ENCODE measurements around the gene RAB22A. TPM values are rescaled to one million over a fixed set of nuclear protein-coding genes. Genes with fewer than 3 reads are reported as not detected.

RAB22A gene
- total RNA-seq, 2 donors from 2014 or later, result 8.4 to 11.6 TPM

DNA sequence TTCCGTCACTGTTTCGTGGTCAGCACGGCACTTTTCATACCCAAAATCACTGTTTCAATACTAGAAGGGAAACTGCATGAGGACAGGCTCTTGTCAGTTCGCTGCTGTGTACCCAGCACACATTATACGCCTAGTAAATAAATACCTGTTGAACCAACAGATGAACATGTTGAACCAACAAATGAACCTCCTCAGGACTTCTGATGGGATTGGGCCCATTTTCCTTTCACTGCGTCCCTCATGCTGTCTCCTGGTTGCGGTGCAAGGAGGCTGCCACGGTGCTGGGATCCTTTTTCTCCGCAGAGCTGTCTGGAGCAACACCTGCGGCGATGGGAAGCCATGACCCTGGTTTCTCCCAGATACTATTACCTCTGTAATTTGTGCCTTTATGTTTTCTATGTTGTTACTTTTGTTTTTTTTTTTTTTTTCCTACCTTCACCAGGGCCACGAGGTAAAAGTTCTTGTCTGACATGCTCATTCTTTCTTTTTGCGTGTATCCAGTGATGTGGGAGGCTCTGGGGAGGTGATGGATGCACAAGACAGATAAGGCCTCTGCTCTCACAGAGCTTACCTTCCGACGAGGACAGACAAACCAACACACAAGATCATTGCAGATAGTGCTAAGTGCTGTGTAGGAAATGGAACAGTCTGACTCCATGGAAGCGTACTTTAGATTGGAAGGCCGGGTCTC, 80.6 kb downstream of the RAB22A start:
- H3K9me3 ChIP-seq (ENCODE audit: control insufficient read depth, low read length), result no peaks in the 10 kb centered on the region
- H3K27me3 ChIP-seq (ENCODE audit: control insufficient read depth, insufficient read depth, low read length, poor library complexity, severe bottlenecking), result no peaks in the 10 kb centered on the region
- no peak for DNase-seq
- peaks cover 27% of the 10 kb centered on the region for H3K36me3 ChIP-seq (ENCODE audit: control insufficient read depth, insufficient read depth, low read length)
- Mint-ChIP-seq H3K27ac (peak overlapping the region; percentile 81), H3K36me3 (ENCODE audit: low read depth) (peaks cover 30% of the 10 kb centered on the region), H3K4me1 (peaks cover 27% of the 10 kb centered on the region), H3K9me3 (peaks cover 2% of the 10 kb centered on the region), H3K27me3 (ENCODE audit: insufficient read depth) (no peaks in the 10 kb centered on the region), H3K4me3 (peak overlapping the region; percentile 72)
- H3K27ac ChIP-seq (ENCODE audit: low read depth, low read length), result no peak overlapping the region
- H3K4me1 ChIP-seq (ENCODE audit: control insufficient read depth, insufficient read depth, low read length), result peaks cover 4% of the 10 kb centered on the region
- TF ChIP-seq, protein P1, sequence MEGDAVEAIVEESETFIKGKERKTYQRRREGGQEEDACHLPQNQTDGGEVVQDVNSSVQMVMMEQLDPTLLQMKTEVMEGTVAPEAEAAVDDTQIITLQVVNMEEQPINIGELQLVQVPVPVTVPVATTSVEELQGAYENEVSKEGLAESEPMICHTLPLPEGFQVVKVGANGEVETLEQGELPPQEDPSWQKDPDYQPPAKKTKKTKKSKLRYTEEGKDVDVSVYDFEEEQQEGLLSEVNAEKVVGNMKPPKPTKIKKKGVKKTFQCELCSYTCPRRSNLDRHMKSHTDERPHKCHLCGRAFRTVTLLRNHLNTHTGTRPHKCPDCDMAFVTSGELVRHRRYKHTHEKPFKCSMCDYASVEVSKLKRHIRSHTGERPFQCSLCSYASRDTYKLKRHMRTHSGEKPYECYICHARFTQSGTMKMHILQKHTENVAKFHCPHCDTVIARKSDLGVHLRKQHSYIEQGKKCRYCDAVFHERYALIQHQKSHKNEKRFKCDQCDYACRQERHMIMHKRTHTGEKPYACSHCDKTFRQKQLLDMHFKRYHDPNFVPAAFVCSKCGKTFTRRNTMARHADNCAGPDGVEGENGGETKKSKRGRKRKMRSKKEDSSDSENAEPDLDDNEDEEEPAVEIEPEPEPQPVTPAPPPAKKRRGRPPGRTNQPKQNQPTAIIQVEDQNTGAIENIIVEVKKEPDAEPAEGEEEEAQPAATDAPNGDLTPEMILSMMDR (conservative IDR thresholded peaks at IDR 0.05), result no peak
- peak overlapping the region; percentile 74 for H3K9ac ChIP-seq (ENCODE audit: extremely low read depth, low read length, poor library complexity, severe bottlenecking)
- 81 to 86% methylated on average over 10 to 17 of the region's 17 CpGs for WGBS, 2 experiments (ENCODE audit: insufficient coverage in 1 of 2, insufficient read length in 1 of 2)
- H3K4me3 ChIP-seq (ENCODE audit: low read length), result peak overlapping the region; percentile 93

DNA sequence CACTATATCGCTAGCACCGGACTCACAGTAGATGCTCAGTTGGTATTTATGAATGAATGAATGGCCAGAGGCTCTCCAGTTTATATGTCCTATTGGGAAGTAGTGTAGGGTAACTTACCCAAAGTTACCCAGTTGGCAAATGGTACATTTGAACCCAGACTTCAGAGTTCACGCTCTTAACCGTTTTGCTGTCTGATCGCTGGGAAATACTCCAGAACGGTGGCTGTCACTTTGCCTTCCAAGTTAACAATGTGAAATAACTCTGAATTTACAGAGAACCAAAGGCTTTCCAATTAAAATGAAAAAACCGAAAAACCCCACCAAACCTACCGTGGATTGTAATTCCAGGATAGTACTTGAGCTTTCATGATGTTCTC, 81.1 kb downstream of the RAB22A start:
- Histone ChIP-seq H3K27me3 (ENCODE audit: control insufficient read depth, insufficient read depth, low read length, poor library complexity, severe bottlenecking) (no peaks in the 10 kb centered on the region), H3K27ac (ENCODE audit: low read depth, low read length) (no peak overlapping the region), H3K9me3 (ENCODE audit: control insufficient read depth, low read length) (no peaks in the 10 kb centered on the region), H3K4me3 (ENCODE audit: low read length) (peak overlapping the region; percentile 93), H3K36me3 (ENCODE audit: control insufficient read depth, insufficient read depth, low read length) (peaks cover 27% of the 10 kb centered on the region), H3K9ac (ENCODE audit: extremely low read depth, low read length, poor library complexity, severe bottlenecking) (no peak overlapping the region), H3K4me1 (ENCODE audit: control insufficient read depth, insufficient read depth, low read length) (peaks cover 8% of the 10 kb centered on the region)
- no peaks in the 10 kb centered on the region for H3K27me3 Mint-ChIP-seq (ENCODE audit: insufficient read depth)
- peaks cover 31% of the 10 kb centered on the region for H3K4me1 Mint-ChIP-seq
- peaks cover 30% of the 10 kb centered on the region for H3K36me3 Mint-ChIP-seq (ENCODE audit: low read depth)
- DNase-seq, result no peak
- peak overlapping the region; percentile 72 for H3K4me3 Mint-ChIP-seq
- TF ChIP-seq, protein P1 (conservative IDR thresholded peaks at IDR 0.05), result no peak
- no peak overlapping the region for H3K27ac Mint-ChIP-seq
- peaks cover 2% of the 10 kb centered on the region for H3K9me3 Mint-ChIP-seq
- 94 to 96% methylated on average over 7 to 8 of the region's 8 CpGs for WGBS, 2 experiments (ENCODE audit: insufficient coverage in 1 of 2, insufficient read length in 1 of 2)

DNA sequence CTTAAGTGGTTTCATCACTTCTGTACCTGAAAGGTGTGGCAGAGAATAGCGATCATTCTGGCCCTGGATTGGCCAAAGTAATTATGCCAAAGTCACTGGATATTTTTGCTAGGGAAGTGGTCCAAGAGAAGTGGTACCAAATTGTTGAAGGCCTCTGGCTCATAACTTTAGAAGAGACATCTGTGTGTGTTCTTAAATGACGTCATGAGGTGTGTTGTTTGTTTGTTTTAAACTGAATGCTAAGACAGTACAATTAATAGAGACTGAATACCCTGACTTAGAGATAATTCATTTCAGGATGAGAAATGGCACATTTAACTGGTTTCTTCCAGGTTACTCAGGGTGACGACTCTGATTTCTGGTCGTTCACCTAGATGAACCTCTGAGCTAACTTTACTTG, 82.8 kb downstream of the RAB22A start:
- no peak overlapping the region for H3K27ac ChIP-seq (ENCODE audit: low read depth, low read length)
- no peak overlapping the region for H3K27ac Mint-ChIP-seq
- H3K36me3 ChIP-seq (ENCODE audit: control insufficient read depth, insufficient read depth, low read length), result peaks cover 27% of the 10 kb centered on the region
- H3K9me3 Mint-ChIP-seq, result no peaks in the 10 kb centered on the region
- 92% methylated on average over 2 to 4 of the region's 4 CpGs for WGBS, 2 experiments (ENCODE audit: insufficient coverage in 1 of 2, insufficient read length in 1 of 2)
- TF ChIP-seq, protein P1 (conservative IDR thresholded peaks at IDR 0.05), result no peak
- H3K36me3 Mint-ChIP-seq (ENCODE audit: low read depth), result peaks cover 30% of the 10 kb centered on the region
- H3K27me3 ChIP-seq (ENCODE audit: control insufficient read depth, insufficient read depth, low read length, poor library complexity, severe bottlenecking), result no peaks in the 10 kb centered on the region
- no peaks in the 10 kb centered on the region for H3K27me3 Mint-ChIP-seq (ENCODE audit: insufficient read depth)
- no peak for DNase-seq
- no peak overlapping the region for H3K9ac ChIP-seq (ENCODE audit: extremely low read depth, low read length, poor library complexity, severe bottlenecking)
- peaks cover 40% of the 10 kb centered on the region for H3K4me1 Mint-ChIP-seq
- H3K4me3 ChIP-seq (ENCODE audit: low read length), result no peak overlapping the region
- H3K4me3 Mint-ChIP-seq, result no peak overlapping the region
- H3K9me3 ChIP-seq (ENCODE audit: control insufficient read depth, low read length), result no peaks in the 10 kb centered on the region
- H3K4me1 ChIP-seq (ENCODE audit: control insufficient read depth, insufficient read depth, low read length), result peaks cover 12% of the 10 kb centered on the region

Measured in endodermal cell (in vitro differentiated cells).